PFSK-1 (cell line): ENCODE results near the gene LOXHD1.

Source experiments
- FOXP2 ChIP-seq: optimal IDR thresholded peaks from 2 replicates; pipeline ENCODE3; 2011; ENCODE audit warnings: borderline replicate concordance, control low read depth, inconsistent platforms; ENCODE audit not compliant: insufficient read depth; ENCODE audit errors: extremely low read length, extremely low read depth
- POLR2AphosphoS5 ChIP-seq: IDR thresholded peaks from 2 replicates; pipeline ENCODE4 v1.6.1; 2012; ENCODE audit warnings: low read depth, mild to moderate bottlenecking, control low read depth, low read length, moderate library complexity
- SIN3A ChIP-seq: IDR thresholded peaks from 2 replicates; pipeline ENCODE4 v1.6.1; 2012; ENCODE audit warnings: mild to moderate bottlenecking, low read length, moderate library complexity, borderline replicate concordance; ENCODE audit not compliant: insufficient read depth
- TAF1 ChIP-seq: IDR thresholded peaks from 2 replicates; pipeline ENCODE4 v1.6.1; 2012; ENCODE audit warnings: low read length, control low read depth, borderline replicate concordance; ENCODE audit not compliant: insufficient read depth
- TF ChIP-seq, protein P1 (sequence below), 2 experiments: IDR thresholded peaks; 2 replicates each; pipeline versions ENCODE4 v1.6.1 to v1.8.0; 2011 to 2012; ENCODE audit warnings: low read depth in 2 of 2, low read length in 2 of 2, control low read depth in 1 of 2, inconsistent platforms in 1 of 2, mild to moderate bottlenecking in 1 of 2, moderate library complexity in 1 of 2; ENCODE audit not compliant: insufficient read depth in 1 of 2

The LOXHD1 gene

DNA sequence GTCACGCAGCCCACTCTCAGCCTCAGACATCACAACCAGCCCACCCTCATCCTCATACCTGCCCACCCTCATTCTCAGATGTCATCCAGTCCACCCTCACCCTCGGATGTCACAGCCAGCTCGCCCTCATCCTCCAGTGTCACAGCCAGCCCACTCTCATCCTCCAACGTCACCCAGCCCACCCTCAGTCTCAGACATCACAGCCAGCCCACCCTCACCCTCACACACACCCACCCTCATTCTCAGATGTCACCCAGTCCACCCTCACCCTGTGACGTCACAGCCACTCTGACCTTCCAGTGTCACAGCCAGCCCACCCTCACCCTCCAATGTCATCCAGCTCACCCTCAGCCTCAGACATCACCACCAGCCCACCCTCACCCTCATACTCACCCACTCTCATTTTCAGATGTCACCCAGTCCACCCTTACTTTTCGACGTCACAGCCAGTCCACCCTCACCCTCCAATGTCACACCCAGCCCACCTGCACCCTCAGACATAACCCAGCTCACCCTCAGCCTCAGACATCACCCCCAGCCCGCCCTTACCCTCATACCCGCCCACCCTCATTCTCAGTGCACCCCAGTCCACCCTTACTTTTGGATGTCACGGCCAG, 100.3 kb downstream of the LOXHD1 start:
- no peak for TF ChIP-seq TAF1
- TF ChIP-seq SIN3A: no peak

DNA sequence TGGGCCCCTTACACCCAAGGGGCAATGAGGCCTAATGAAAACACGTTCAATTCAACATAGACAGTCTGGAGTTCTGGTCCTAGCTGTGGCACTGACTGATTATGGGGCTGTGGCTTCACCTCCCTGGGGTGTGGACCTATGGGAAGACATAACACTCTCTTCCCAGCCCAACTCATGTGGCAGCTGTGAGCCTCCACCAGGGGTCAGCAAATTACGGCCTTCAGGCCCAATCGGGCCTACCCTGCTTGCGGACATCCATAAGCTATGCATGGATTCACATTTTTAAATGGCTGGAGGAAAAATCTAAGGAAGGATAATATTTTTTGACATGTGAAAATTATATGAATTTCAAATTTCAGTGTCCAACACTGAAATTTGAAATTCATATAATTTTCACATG, 101.3 kb downstream of the LOXHD1 start:
- TF ChIP-seq, protein P1, sequence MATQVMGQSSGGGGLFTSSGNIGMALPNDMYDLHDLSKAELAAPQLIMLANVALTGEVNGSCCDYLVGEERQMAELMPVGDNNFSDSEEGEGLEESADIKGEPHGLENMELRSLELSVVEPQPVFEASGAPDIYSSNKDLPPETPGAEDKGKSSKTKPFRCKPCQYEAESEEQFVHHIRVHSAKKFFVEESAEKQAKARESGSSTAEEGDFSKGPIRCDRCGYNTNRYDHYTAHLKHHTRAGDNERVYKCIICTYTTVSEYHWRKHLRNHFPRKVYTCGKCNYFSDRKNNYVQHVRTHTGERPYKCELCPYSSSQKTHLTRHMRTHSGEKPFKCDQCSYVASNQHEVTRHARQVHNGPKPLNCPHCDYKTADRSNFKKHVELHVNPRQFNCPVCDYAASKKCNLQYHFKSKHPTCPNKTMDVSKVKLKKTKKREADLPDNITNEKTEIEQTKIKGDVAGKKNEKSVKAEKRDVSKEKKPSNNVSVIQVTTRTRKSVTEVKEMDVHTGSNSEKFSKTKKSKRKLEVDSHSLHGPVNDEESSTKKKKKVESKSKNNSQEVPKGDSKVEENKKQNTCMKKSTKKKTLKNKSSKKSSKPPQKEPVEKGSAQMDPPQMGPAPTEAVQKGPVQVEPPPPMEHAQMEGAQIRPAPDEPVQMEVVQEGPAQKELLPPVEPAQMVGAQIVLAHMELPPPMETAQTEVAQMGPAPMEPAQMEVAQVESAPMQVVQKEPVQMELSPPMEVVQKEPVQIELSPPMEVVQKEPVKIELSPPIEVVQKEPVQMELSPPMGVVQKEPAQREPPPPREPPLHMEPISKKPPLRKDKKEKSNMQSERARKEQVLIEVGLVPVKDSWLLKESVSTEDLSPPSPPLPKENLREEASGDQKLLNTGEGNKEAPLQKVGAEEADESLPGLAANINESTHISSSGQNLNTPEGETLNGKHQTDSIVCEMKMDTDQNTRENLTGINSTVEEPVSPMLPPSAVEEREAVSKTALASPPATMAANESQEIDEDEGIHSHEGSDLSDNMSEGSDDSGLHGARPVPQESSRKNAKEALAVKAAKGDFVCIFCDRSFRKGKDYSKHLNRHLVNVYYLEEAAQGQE (IDR thresholded peaks at IDR 0.05; ENCODE audit: insufficient read depth in 1 of 2, low read depth in 2 of 2, low read length in 2 of 2): 0 out of 4 replicates have a peak, but pooled peaks of 1 of the 2 experiments have one; percentile 15
- TF ChIP-seq POLR2AphosphoS5: no peak
- TF ChIP-seq SIN3A: no peak
- no peak for TF ChIP-seq FOXP2

DNA sequence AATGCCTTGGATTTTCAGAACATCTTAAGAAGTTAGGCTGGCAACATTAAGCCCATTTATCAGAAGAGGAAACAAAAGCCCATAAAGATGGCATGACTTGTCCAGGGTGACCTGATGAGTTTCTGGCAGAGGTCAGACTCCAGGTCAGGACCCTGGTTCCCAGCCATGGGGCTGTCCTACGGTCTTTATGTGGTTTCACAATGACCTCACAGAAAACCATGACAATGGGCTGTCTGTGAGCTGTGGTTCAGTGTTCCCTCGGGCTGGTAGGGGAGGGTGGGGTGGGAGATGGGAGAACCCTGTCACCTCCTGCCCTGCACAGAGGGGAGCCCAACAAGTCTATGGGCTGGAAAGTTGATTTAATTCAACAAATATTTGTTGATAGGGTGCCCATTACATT, 101.8 kb downstream of the LOXHD1 start:
- TF ChIP-seq POLR2AphosphoS5: no peak
- TF ChIP-seq, protein P1 (IDR thresholded peaks at IDR 0.05; ENCODE audit: insufficient read depth in 1 of 2, low read depth in 2 of 2, low read length in 2 of 2): no peak
- TF ChIP-seq SIN3A: no peak

DNA sequence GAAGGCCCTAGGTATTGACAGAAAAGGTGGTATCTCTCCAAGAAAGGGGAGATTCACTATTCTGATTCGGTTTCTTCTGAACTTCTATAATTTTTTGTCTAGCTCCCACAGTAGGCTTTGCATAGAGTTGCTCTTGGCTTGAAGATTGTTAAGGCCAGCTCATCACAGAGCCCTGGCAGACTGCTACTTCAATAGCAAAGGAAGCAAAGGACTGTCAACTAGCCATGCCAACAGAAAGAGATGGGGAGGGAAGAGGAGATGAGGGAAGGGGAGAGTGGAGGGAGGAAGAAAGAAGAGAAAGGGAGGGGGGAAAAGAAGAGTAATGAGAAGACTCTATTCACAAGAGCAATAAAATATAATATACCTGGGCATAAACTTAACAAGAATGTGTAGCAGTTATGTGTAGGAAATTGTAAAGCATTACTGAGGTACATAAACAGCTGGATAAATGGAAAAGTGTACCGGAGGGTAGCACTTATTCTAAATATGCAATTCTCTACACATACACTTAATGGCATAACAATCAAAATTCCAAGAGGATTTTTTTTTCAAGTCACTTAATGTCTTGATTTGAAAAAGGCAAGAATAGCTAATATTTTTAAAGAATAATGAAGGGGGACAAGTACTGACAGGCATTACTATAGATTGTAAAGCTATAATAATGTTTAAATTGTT, 102.5 kb downstream of the LOXHD1 start:
- no peak for TF ChIP-seq POLR2AphosphoS5
- no peak for TF ChIP-seq FOXP2
- TF ChIP-seq, protein P1 (IDR thresholded peaks at IDR 0.05; ENCODE audit: insufficient read depth in 1 of 2, low read depth in 2 of 2, low read length in 2 of 2): no peak
- TF ChIP-seq TAF1: no peak
- TF ChIP-seq SIN3A: no peak

DNA sequence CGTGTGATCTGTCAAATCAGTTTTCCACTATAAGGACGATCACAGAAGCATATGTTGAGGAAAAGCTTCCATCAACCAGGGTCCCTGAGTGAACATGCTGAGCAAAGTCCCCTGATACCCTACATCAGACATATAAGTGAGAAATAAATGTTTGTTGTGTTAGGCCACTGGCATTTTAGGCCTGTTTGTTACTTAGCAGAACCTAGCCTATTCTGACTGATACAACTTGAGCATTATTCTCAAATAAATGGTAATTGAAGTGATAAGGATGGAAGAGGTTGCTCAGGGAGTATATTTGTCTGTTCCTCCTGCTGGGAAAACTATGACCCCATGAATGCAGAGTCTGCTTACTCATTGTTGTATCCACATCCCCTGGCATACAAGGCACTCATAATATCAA, 106.4 kb downstream of the LOXHD1 start:
- TF ChIP-seq SIN3A (no peak), POLR2AphosphoS5 (no peak), FOXP2 (no peak), TAF1 (no peak)
- TF ChIP-seq, protein P1 (IDR thresholded peaks at IDR 0.05; ENCODE audit: insufficient read depth in 1 of 2, low read depth in 2 of 2, low read length in 2 of 2): no peak
